Measurements from ENCODE around the gene PEF1.

GRCh38 chr1:31659889-31660288 lies 15.2 kb upstream of the PEF1 start:
- TF ChIP-seq CTCF (IDR thresholded peaks at IDR 0.05) (no peak), ESRRA (CRISPR knock-in tag; IDR thresholded peaks at IDR 0.05; ENCODE audit: borderline replicate concordance) (no peak), TEAD4 (CRISPR knock-in tag; IDR thresholded peaks at IDR 0.05) (no peak), ATF1 (CRISPR knock-in tag; IDR thresholded peaks at IDR 0.05) (no peak), NFE2L1 (CRISPR knock-in tag; IDR thresholded peaks at IDR 0.05) (no peak), ZNF512 (CRISPR knock-in tag; IDR thresholded peaks at IDR 0.05; ENCODE audit: borderline replicate concordance) (no peak), TP53 (CRISPR knock-in tag; IDR thresholded peaks at IDR 0.05) (no peak), MAX (CRISPR knock-in tag; IDR thresholded peaks at IDR 0.05) (no peak), IRF1 (CRISPR knock-in tag; IDR thresholded peaks at IDR 0.05) (no peak), NFYB (CRISPR knock-in tag; conservative IDR thresholded peaks at IDR 0.05; ENCODE audit: low read depth) (no peak)

Data from WTC11 (cell line).